ENCODE results near the gene TRIM56. TPM values are rescaled to one million over a fixed set of nuclear protein-coding genes. Genes with fewer than 3 reads are reported as not detected.
"Not testable (repeated sequence)": the region's sequence is repeated elsewhere in the genome, so short reads cannot be mapped to it uniquely, and the experiment has no call there.

The TRIM56 gene
- total RNA-seq, 1 experiment from 2014 or later = 6.8 TPM

- in situ Hi-C loops (cut with HindIII; ENCODE audit: low pct_unique_long_range_greater_than_20kb, low sequenced_read_pairs); DNase-seq (ENCODE audit: low read depth): not testable (repeated sequence)
Measured at GRCh38 chr7:101105248-101105647, 20.0 kb downstream of the TRIM56 start.

- in situ Hi-C loops (cut with HindIII; ENCODE audit: low pct_unique_long_range_greater_than_20kb, low sequenced_read_pairs) = no loop called here
- DNase-seq (ENCODE audit: low read depth) = no peak
Measured at GRCh38 chr7:101106386-101106785, 21.1 kb downstream of the TRIM56 start.

GRCh38 chr7:101108330-101108857 lies 23.1 kb downstream of the TRIM56 start:
- in situ Hi-C loops (cut with HindIII; ENCODE audit: low pct_unique_long_range_greater_than_20kb, low sequenced_read_pairs) = no loop called here
- peak; percentile 89 for DNase-seq (ENCODE audit: low read depth)

DNA sequence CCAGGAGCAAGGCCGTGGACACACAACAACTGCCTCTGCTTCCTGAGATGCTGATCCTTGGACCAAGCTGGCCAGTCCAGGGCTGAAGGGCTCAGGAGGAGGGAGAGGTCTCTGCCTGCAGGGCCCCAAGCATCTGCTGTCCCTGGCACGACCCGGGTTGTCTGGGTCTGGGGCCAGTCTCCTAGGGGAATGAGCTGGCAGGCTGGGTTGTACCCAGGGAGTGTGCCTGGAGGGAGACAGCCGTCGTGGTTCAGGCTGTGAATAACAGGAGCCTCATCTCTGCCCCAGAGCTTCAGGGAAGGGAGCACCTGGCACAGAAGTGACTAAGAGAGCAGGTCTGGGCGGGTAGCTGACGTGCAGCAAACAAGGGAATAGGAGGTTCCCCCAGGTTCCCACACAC lies 23.7 kb downstream of the TRIM56 start:
- peak; percentile 50 for DNase-seq (ENCODE audit: low read depth)
- in situ Hi-C loops (cut with HindIII; ENCODE audit: low pct_unique_long_range_greater_than_20kb, low sequenced_read_pairs) = no loop called here

DNA sequence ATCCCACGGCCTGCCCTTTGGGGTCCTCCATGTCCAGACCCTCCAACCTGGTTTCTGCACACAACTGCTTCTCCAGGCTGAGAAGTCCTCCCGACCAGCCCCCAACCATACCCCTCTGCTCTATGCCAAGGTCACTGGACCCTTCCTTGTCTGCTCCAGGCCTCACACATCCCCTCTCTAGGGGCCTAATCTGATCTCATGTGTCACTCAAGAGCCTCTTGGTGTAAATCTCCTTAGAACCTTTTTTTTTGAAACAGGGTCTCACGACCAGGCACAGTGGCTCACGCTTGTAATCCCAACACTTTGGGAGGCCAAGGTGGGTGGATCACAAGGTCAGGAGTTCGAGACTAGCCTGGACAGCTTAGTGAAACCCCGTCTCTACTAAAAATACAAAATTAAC lies 24.1 kb downstream of the TRIM56 start:
- no peak for DNase-seq (ENCODE audit: low read depth)
- in situ Hi-C loops (cut with HindIII; ENCODE audit: low pct_unique_long_range_greater_than_20kb, low sequenced_read_pairs) = no loop called here

DNA sequence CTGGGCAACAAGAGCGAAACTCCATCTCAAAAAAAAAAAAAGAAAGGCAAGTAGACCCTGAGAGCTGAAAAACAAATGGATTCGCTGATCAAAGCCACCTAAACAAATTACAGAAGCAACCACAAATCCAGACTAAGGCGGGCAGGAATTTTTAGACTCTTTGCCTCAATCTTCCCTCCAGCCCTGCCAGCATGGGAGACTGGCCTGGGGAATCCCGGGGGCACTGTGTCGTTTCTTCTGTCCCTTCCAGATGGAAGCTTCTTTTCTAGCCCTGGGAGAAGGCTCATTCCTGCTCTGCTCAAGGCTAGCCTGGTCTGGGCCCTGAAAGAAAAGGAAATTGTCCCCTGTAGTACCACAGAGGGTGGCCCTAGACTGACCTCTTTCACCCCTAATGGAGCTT lies 26.0 kb downstream of the TRIM56 start:
- in situ Hi-C loops (cut with HindIII; ENCODE audit: low pct_unique_long_range_greater_than_20kb, low sequenced_read_pairs) = no loop called here
- no peak for DNase-seq (ENCODE audit: low read depth)

DNA sequence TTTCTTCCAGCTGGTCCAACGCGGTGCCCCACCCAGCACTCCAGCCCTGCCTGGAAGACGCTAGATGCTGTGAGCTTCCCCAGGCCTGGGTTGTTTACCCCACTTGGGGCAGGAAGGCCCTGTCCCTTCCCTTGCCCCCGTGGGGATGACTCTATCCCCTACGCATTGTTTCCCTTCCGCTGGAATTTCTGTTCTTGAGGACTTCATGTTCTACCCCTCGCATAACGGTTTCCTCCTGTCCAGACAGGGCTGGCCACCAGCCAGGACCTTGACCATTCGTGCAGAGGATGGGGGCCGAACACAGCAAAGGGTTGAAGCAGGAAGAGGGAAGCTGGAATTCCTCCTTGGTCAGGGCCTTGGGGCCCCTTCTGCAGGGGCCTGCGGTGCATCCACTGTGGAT lies 27.0 kb downstream of the TRIM56 start:
- DNase-seq (ENCODE audit: low read depth) = no peak
- in situ Hi-C loops (cut with HindIII; ENCODE audit: low pct_unique_long_range_greater_than_20kb, low sequenced_read_pairs) = no loop called here

DNA sequence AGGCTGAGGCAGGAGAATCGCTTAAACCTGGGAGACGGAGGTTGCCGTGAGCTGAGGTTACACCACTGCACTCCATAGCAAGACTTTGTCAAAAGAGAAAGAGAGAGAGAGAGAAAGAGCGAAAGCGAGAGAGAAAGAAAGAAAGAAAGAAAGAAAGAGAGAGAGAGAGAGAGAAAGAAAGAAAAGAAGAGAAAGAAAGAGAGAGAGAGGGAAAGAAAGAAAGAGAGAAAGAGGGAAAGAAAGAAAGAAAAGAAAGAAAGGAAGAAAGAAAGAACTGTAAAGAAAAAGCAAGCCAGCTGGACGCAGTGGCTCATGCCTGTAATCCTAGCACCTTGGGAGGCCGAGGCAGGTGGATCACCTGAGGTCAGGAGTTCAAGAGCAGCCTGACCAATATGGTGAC lies 27.9 kb downstream of the TRIM56 start:
- DNase-seq (ENCODE audit: low read depth); in situ Hi-C loops (cut with HindIII; ENCODE audit: low pct_unique_long_range_greater_than_20kb, low sequenced_read_pairs): not testable (repeated sequence)

- no peak for DNase-seq (ENCODE audit: low read depth)
- in situ Hi-C loops (cut with HindIII; ENCODE audit: low pct_unique_long_range_greater_than_20kb, low sequenced_read_pairs) = no loop called here
Measured at GRCh38 chr7:101113836-101114235, 28.6 kb downstream of the TRIM56 start.

GRCh38 chr7:101114492-101114891 lies 29.2 kb downstream of the TRIM56 start:
- no peak for DNase-seq (ENCODE audit: low read depth)
- in situ Hi-C loops (cut with HindIII; ENCODE audit: low pct_unique_long_range_greater_than_20kb, low sequenced_read_pairs) = no loop called here

DNA sequence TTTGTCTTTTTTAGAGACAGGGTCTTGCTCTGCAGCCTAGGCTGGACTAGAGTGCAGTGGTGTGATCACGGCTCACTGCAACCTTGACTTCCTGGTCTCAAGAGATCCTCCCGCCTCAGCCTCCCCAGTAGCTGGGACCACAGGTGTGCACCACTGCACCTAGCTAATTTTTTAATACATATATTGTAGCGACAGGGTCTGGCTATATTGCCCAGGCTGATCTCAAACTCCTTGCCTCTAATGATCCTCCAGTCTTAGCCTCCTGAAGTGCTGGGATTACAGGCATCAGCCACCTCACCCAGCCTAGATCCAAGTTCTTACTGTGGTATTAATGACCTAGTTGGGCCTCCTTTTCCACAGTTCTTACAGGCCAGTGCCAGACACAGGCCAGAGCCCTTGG lies 29.9 kb downstream of the TRIM56 start:
- in situ Hi-C loops (cut with HindIII; ENCODE audit: low pct_unique_long_range_greater_than_20kb, low sequenced_read_pairs) = no loop called here
- DNase-seq (ENCODE audit: low read depth) = no peak

DNA sequence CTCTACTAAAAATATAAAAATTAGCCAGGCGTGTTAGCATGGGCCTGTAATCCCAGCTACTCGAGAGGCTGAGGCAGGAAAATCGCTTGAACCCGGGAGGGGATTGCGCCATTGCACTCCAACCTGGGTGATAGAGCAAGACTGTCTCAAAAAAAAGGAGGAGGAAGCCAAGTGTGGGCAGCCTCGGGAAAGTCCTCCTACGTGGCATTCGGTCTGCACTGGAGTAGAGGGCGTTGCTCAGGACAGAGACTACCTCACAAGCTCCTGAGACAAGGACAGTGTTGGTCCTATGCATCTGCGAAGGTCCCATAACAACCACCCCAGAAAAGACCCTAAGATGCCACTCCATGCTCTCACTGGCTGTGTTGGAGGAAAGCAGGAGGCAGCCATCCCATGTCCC lies 31.6 kb downstream of the TRIM56 start:
- DNase-seq (ENCODE audit: low read depth) = no peak
- in situ Hi-C loops (cut with HindIII; ENCODE audit: low pct_unique_long_range_greater_than_20kb, low sequenced_read_pairs) = no loop called here

DNA sequence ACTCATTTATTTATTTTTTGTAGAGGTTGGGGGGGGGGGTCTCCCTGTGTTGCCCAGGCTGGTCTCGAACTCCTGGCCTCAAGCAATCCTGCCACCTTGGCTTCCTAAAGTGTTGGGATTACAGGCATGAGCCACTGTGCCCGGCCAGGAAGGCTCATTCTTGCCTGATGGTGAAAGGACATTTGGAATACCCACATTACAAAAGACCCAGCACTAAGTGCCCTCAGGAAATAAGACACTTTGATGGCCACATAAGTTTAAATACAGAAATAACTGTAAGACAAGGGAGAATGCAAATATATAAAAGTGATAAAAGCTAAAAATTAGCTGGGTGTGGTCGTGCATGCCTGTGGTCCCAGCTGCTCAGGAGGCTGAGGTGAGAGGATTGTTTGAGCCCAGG lies 33.6 kb downstream of the TRIM56 start:
- in situ Hi-C loops (cut with HindIII; ENCODE audit: low pct_unique_long_range_greater_than_20kb, low sequenced_read_pairs) = no loop called here
- no peak for DNase-seq (ENCODE audit: low read depth)

DNA sequence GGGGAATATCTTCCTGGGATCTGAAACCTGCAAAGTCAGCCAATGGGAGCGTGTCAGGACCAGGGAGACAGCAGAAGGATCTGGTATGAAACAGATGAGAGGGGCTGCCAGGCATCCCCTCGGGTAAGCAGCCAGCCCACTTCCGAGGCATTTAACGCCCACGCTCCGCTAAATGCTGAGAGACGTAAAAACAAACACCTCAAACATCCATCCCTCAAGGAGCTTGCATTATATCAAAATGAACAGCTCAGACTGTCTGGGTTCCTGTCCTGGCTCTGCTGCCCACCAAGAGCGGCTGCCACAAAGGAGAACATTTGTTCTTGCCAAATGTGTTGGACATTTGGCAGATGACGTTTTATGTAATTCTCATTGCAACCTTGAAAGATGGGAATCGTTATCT lies 34.6 kb downstream of the TRIM56 start:
- in situ Hi-C loops (cut with HindIII; ENCODE audit: low pct_unique_long_range_greater_than_20kb, low sequenced_read_pairs) = no loop called here
- DNase-seq (ENCODE audit: low read depth) = no peak

- DNase-seq (ENCODE audit: low read depth) = no peak
- in situ Hi-C loops (cut with HindIII; ENCODE audit: low pct_unique_long_range_greater_than_20kb, low sequenced_read_pairs) = no loop called here
Measured at GRCh38 chr7:101120315-101120714, 35.0 kb downstream of the TRIM56 start.

DNA sequence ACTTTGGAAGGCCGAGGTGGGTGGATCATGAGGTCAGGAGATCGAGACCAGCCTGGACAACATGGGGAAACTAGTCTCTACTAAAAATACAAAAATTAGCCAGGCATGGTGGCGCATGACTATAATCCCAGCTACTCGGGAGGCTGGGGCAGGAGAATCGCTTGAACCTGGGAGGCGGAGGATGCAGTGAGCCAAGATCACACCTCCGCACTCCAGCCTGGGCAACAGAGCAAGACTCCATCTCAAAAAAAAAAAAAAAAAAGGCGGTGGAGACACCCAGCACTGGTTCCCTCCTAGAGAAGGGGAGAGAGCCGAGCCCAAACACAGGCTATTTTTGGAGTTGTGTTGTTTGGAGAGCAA lies 36.3 kb downstream of the TRIM56 start:
- DNase-seq (ENCODE audit: low read depth); in situ Hi-C loops (cut with HindIII; ENCODE audit: low pct_unique_long_range_greater_than_20kb, low sequenced_read_pairs): not testable (repeated sequence)

GRCh38 chr7:101121991-101122932 lies 37.0 kb downstream of the TRIM56 start:
- in situ Hi-C loops (cut with HindIII; ENCODE audit: low pct_unique_long_range_greater_than_20kb, low sequenced_read_pairs) = no loop called here
- peak; percentile 90 for DNase-seq (ENCODE audit: low read depth)

DNA sequence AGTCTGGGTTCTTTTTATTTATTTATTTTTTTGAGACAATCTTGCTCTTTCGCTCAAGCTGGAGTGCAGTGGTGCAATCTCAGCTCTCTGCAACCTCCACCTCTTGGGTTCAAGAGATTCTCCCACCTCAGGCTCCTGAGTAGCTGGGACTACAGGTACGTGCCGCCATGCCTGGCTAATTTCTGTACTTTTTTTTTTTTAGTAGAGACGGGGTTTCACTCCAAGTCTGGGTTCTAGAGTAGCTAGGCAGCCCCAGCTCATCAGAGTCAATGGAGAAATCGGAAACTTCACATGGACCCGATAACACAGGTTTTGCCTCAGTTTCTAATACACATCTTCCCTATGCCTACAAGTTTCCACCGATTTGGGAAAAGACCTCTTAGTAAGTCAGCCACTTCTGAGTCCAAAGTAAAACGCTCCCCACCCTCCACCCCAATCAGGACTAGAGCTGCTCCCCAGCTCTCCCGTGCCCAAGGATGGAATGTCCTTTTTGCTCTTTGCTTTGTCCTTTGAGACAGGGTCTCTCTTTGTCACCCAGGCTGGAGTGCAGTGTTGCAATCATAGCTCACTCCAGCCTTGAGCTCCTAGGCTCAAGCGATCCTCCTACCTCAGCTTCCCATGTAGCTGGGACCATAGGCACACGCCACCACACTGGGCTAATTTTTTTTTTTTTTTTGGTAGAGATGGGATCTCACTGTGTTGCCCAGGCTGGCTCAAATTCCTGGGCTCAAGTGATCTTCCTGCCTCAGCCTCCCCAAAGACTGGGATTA lies 37.8 kb downstream of the TRIM56 start:
- DNase-seq (ENCODE audit: low read depth) = no peak
- in situ Hi-C loops (cut with HindIII; ENCODE audit: low pct_unique_long_range_greater_than_20kb, low sequenced_read_pairs) = no loop called here

- in situ Hi-C loops (cut with HindIII; ENCODE audit: low pct_unique_long_range_greater_than_20kb, low sequenced_read_pairs) = no loop called here
- DNase-seq (ENCODE audit: low read depth) = no peak
Measured at GRCh38 chr7:101123703-101124068, 38.4 kb downstream of the TRIM56 start.

Data from Caki2 (cell line).